ENCODE measurements around the gene PCNX2.

The PCNX2 gene, protein sequence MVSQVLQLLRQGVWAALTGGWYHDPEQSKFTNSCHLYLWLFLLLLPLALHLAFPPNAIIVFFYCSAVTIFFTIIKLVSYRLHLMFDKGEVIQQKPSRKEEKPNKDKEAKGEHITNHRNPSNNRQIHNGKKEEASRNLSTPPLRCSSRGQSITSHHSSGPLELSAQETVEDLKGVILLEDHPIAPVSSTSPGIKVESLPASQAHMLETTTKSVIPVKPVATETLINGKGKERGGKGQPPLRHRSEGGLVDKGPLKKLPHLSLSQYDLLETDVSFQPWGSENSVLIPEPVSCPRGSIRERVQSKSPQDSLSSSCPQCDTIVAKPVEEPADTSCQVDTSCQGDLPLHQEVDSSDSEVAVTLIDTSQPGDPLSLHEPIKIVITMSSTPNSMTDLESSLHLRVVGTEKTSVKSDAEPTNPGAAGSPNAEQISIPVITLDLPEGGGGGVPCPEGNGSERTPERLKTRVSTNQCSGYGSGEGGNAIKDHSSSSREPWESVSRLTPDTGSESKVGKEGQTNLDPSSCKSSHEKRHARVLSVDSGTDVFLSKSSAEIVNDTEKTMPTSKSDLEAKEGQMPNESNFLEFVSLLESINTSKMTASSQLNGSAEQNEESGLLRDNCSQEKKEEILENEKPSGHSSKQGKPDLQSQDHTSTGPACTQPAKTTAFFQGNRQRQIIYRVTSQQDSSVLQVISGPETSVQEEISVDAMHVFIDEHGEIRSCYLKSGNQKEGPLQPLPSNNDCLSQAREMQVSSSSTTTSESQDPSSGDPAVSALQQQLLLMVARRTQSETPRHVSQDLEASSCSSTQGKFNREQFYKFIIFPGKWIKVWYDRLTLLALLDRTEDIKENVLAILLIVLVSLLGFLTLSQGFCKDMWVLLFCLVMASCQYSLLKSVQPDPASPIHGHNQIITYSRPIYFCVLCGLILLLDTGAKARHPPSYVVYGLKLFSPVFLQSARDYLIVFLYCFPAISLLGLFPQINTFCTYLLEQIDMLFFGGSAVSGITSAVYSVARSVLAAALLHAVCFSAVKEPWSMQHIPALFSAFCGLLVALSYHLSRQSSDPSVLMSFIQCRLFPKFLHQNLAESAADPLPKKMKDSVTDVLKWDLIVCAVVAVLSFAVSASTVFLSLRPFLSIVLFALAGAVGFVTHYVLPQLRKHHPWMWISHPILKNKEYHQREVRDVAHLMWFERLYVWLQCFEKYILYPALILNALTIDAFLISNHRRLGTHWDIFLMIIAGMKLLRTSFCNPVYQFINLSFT (N-terminal part only)

GRCh38 chr1:233295237-233295974, at the start of gene PCNX2:
Gene PCNX2 (minus strand): TSS chr1:233295725. CDS start chr1:233295478, 247 bp downstream.
- peak; percentile 65 for DNase-seq

DNA sequence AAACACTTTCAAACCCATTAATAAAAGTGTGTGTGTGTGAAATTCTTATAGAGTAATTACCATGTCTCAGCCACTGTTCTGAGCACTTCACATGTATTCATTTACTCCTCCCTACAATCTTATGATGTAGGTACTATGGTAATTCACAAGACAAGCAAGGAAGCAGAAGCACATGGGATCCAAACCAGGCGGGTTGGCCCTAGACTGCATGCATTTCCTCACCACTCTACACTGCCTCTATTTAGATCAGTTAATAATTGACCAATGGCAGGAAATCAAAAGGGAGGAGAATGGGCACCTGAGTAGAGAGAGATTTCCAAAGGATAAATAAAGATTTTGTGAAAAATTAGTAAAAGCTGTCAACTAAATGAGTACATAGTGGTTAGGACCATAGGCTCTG, 47.7 kb upstream of the PCNX2 start:
- no peak for DNase-seq

- DNase-seq = no peak
Measured at GRCh38 chr1:233342086-233342485, 46.6 kb upstream of the PCNX2 start.

DNA sequence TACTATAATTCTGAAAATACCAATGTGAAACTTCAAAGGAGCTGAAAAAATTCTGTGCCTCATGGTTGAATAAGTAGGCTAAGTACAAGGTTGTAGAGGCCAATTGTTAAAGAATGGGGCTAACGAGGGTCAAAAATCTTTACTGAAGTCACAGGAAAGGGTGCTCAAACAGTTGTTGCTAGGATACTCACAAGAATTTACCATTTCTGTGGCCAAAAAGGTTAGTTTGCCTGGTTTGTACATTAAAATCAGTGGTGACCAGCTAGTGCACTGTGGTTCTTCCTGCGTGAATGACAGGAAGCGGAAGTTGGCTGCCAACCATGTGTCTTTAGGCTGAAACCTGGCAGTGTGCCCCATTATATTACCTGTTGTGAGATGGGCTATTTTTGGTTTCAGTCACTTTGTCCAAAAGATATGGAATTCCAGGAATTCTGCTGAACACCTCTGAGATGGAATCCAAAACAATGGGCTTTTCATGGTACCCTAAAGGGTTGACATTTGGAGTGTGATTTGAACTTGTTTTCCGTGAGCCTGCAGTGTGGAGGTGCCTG, 45.5 kb upstream of the PCNX2 start:
- DNase-seq = no peak

GRCh38 chr1:233340031-233340555, 44.6 kb upstream of the PCNX2 start:
- DNase-seq = no peak

DNA sequence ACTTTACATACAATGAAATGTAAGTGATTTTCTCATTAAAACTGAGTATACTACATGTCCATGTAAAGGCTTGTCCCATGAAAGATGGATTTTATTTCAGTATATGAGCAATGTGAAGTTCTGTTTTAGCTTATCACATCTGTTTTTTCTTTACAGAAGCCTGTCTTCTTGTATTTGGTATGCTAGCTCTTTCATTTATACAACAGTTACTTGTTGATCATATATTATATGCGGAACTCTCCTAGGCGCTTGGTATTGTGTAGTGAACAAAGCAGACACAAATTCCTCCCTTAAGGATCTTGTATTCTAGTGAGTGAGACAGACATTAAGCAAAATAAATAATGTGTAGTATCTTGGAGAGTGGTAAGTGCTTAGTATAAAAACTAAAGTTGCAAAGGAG, 42.6 kb upstream of the PCNX2 start:
- no peak for DNase-seq

DNA sequence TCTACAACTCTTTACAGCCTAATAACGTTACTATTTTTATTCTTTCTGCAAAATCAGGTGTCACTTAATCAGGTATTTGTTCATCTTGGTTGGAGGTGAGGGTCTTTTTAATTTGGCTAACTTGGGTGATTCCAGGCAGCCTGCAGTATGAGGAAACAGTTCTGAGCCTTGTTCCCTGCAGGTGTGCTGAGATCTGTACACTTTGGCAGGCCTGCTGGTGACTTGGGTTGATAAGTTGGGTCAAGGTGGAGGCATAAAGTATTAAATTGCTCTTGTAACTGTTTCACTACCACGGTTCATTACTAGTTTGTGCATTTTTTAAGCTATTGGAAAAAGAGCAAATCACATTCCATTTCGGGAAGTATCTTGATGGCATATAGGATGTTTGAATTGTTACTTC, 42.0 kb upstream of the PCNX2 start:
- DNase-seq = no peak

GRCh38 chr1:233336554-233337456, 41.3 kb upstream of the PCNX2 start:
- no peak for DNase-seq

- DNase-seq = no peak
Measured at GRCh38 chr1:233334092-233334491, 38.6 kb upstream of the PCNX2 start.

DNA sequence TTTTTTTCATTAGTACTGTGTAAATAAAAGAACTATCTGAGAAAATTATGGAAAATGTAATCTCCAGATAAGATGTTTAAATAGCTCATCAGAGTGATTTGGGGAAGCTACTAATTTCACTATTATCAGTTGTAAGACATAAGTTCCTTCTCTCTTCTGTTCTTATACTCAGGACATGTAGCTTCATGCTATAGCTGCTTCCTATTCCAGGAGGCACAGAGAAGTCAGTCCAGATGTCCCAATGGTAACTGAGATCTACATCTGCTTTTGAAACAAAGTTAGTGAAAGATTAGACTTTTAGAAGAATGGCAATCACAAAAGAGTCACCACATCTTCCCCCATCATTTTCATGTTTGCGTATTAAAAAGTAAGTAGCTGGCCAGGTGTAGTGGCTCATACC, 37.6 kb upstream of the PCNX2 start:
- no peak for DNase-seq

GRCh38 chr1:233331676-233332519, 36.4 kb upstream of the PCNX2 start:
- no peak for DNase-seq

- DNase-seq = peak; percentile 31
Measured at GRCh38 chr1:233328142-233328921, 32.8 kb upstream of the PCNX2 start.

- peak; percentile 69 for DNase-seq
Measured at GRCh38 chr1:233327651-233328141, 32.2 kb upstream of the PCNX2 start, which contains the start of gene MAP3K21. Gene MAP3K21 (plus strand): TSS chr1:233327724. CDS start chr1:233328029, 305 bp downstream.

GRCh38 chr1:233326811-233327650, 31.5 kb upstream of the PCNX2 start:
- peak; percentile 97 for DNase-seq

GRCh38 chr1:233326319-233326718, 30.8 kb upstream of the PCNX2 start:
- no peak for DNase-seq

- no peak for DNase-seq
Measured at GRCh38 chr1:233323718-233324117, 28.2 kb upstream of the PCNX2 start.

GRCh38 chr1:233320023-233320422, 24.5 kb upstream of the PCNX2 start:
- no peak for DNase-seq

DNA sequence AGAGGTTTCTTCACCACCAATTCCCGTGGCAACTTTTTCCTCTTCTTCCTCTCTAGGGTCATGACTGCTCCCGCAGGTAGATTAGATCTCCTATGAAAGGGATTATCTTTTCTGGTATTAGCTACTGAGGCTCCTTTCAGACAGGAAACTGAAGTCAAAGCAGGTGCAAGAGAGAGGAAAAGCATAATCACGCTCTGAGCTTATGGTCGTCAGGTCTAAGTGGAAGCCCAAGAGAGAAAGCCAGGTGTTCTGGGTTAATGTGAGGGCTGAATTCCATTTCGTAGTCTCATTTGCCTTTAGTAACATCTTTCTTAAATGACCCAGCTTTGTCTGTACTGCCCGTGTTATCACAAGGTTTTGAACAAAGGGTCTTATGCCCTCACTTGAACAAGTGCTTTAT, 23.7 kb upstream of the PCNX2 start:
- DNase-seq = peak; percentile 5

Data from NCI-H774 (cell line).